Measurements from ENCODE around the gene MANBA. TPM values are rescaled to one million over a fixed set of nuclear protein-coding genes. Genes with fewer than 3 reads are reported as not detected.

The MANBA gene
- total RNA-seq, 1 experiment from 2014 or later = 14.5 TPM

GRCh38 chr4:102586002-102586643 lies 174.6 kb downstream of the MANBA start:
- TF ChIP-seq TCF7L2 (IDR thresholded peaks at IDR 0.05; ENCODE audit: low read depth, low read length) = no peak
- no peak for TF ChIP-seq SIN3A (IDR thresholded peaks at IDR 0.05; ENCODE audit: borderline replicate concordance, insufficient read depth, low read depth, low read length)
- no peak for TF ChIP-seq REST (IDR thresholded peaks at IDR 0.05; ENCODE audit: insufficient read depth in 1 of 2, low read depth in 2 of 2, low read length in 1 of 2)
- no peak for TF ChIP-seq CTCF (IDR thresholded peaks at IDR 0.05)
- no peak for TF ChIP-seq POLR2AphosphoS5 (IDR thresholded peaks at IDR 0.05; ENCODE audit: low read depth, low read length)
- H3K27ac ChIP-seq (ENCODE audit: low read length) = no peak overlapping the region

GRCh38 chr4:102585329-102585728 lies 175.4 kb downstream of the MANBA start:
- CTCF ChIA-PET = no interaction called here
- Histone ChIP-seq H3K4me3 (ENCODE audit: low read depth in 2 of 2, low read length in 2 of 2) (no peak overlapping the region), H3K36me3 (ENCODE audit: control insufficient read depth, insufficient read depth, low read length) (peaks cover 2% of the 10 kb centered on the region; the same call in 1 of the 2 replicates), H3K4me1 (ENCODE audit: control insufficient read depth, insufficient read depth, low read length) (no peaks in the 10 kb centered on the region), H3K9me3 (ENCODE audit: control insufficient read depth, insufficient read depth, low read depth, low read length) (no peaks in the 10 kb centered on the region), H3K27me3 (ENCODE audit: control insufficient read depth, insufficient read depth, low read length) (no peaks in the 10 kb centered on the region), H3K27ac (ENCODE audit: low read length) (no peak overlapping the region)
- intact Hi-C loops (cut with micrococcal nuclease; ENCODE audit: unreplicated experiment) = no loop called here
- ATAC-seq (no peak), DNase-seq (ENCODE audit: low read depth, low spot score) (no peak)
- in situ Hi-C loops (cut with HindIII; ENCODE audit: low pct_unique_long_range_greater_than_20kb, low sequenced_read_pairs) = no loop called here
- no TSS peak for BruUV-seq (replicated peaks)
- TF ChIP-seq POLR2AphosphoS5 (IDR thresholded peaks at IDR 0.05; ENCODE audit: low read depth, low read length) = no peak
- no peak for TF ChIP-seq TCF7L2 (IDR thresholded peaks at IDR 0.05; ENCODE audit: low read depth, low read length)
- TF ChIP-seq REST (IDR thresholded peaks at IDR 0.05; ENCODE audit: insufficient read depth in 1 of 2, low read depth in 2 of 2, low read length in 1 of 2) = no peak
- TF ChIP-seq CTCF (IDR thresholded peaks at IDR 0.05) = no peak
- TF ChIP-seq SIN3A (IDR thresholded peaks at IDR 0.05; ENCODE audit: borderline replicate concordance, insufficient read depth, low read depth, low read length) = no peak
- POLR2A ChIA-PET = no interaction called here

More at GRCh38 chr4:102586002-102586643, 174.6 kb downstream of the MANBA start:
- no TSS peak for BruUV-seq (replicated peaks)
- intact Hi-C loops (cut with micrococcal nuclease; ENCODE audit: unreplicated experiment) (no loop called here), in situ Hi-C loops (cut with HindIII; ENCODE audit: low pct_unique_long_range_greater_than_20kb, low sequenced_read_pairs) (no loop called here)
- Histone ChIP-seq H3K36me3 (ENCODE audit: control insufficient read depth, insufficient read depth, low read length) (peaks cover 2% of the 10 kb centered on the region; the same call in 1 of the 2 replicates), H3K4me3 (ENCODE audit: low read depth in 2 of 2, low read length in 2 of 2) (no peak overlapping the region), H3K9me3 (ENCODE audit: control insufficient read depth, insufficient read depth, low read depth, low read length) (no peaks in the 10 kb centered on the region), H3K4me1 (ENCODE audit: control insufficient read depth, insufficient read depth, low read length) (no peaks in the 10 kb centered on the region), H3K27me3 (ENCODE audit: control insufficient read depth, insufficient read depth, low read length) (no peaks in the 10 kb centered on the region)
- CTCF ChIA-PET = no interaction called here
- DNase-seq (ENCODE audit: low read depth, low spot score) = no peak
- no peak for ATAC-seq
- POLR2A ChIA-PET = no interaction called here
